LNCaP clone FGC (cell line): ENCODE data around the gene TJAP1.
"Not testable (repeated sequence)": the region's sequence is repeated elsewhere in the genome, so short reads cannot be mapped to it uniquely, and the experiment has no call there.

Experiments
- DNase-seq: peaks from one replicate; pipeline ENCODE4 v3.0.0-alpha.2; 2011; ENCODE audit warnings: low read depth
- H3K4me3 ChIP-seq: 2 replicates; pipeline ENCODE4 v1.5.1; 2011; ENCODE audit warnings: mild to moderate bottlenecking, low read depth, low read length, control low read depth
- TF ChIP-seq, protein P1 (sequence below): IDR thresholded peaks from 2 replicates; pipeline ENCODE4 v1.5.1; 2012; ENCODE audit warnings: mild to moderate bottlenecking; ENCODE audit not compliant: control insufficient read depth, insufficient read depth; ENCODE audit errors: extremely low read depth

Gene TJAP1

DNA sequence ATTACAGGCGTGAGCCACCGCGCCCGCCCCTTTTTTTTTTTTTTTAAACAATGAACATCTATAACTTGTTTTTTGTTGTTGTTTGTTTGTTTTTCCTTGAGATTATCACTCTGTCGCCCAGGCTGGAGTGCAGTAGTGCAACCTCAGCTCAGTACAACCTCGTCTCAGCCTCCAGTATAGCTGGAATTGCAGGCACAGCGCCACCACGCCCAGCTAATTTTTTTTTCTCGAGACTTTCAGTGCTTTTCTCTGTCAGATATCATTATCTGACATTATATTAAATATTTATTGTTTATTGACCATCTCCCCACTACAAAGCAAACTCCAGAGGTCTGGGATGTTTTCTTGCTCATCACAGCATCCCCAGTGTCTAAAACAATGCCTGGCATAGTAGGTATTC, 19.7 kb upstream of the TJAP1 start:
- TF ChIP-seq, protein P1, sequence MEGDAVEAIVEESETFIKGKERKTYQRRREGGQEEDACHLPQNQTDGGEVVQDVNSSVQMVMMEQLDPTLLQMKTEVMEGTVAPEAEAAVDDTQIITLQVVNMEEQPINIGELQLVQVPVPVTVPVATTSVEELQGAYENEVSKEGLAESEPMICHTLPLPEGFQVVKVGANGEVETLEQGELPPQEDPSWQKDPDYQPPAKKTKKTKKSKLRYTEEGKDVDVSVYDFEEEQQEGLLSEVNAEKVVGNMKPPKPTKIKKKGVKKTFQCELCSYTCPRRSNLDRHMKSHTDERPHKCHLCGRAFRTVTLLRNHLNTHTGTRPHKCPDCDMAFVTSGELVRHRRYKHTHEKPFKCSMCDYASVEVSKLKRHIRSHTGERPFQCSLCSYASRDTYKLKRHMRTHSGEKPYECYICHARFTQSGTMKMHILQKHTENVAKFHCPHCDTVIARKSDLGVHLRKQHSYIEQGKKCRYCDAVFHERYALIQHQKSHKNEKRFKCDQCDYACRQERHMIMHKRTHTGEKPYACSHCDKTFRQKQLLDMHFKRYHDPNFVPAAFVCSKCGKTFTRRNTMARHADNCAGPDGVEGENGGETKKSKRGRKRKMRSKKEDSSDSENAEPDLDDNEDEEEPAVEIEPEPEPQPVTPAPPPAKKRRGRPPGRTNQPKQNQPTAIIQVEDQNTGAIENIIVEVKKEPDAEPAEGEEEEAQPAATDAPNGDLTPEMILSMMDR, result peak; percentile 44
- DNase-seq, result no peak
- no peak overlapping the region for H3K4me3 ChIP-seq

DNA sequence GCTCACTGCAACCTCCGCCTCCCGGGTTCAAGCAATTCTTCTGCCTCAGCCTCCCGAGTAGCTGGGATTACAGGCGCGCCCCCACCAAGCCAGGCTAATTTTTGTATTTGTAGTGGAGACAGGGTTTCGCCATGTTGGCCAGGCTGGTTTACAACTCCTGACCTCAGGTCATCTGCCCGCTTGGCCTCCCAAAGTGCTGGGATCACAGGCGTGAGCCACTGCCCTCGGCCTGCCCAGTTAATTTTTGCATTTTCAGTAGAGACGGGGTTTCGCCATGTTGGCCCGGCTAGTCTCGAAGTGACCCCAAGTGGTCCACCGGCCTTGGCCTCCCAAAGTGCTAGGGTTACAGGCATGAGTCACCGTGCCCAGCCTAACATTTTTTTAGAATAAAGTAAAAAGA, 19.2 kb upstream of the TJAP1 start:
- not testable (repeated sequence) for DNase-seq, H3K4me3 ChIP-seq

- no peak overlapping the region for H3K4me3 ChIP-seq
- no peak for DNase-seq
- TF ChIP-seq, protein P1, result no peak
Observed at GRCh38 chr6:43459535-43459934, 17.8 kb upstream of the TJAP1 start.

- H3K4me3 ChIP-seq, result no peak overlapping the region
- DNase-seq, result no peak
- TF ChIP-seq, protein P1, result no peak
Observed at GRCh38 chr6:43460032-43460431, 17.3 kb upstream of the TJAP1 start.

- H3K4me3 ChIP-seq, result no peak overlapping the region
- DNase-seq, result no peak
- TF ChIP-seq, protein P1, result no peak
Observed at GRCh38 chr6:43461936-43462335, 15.4 kb upstream of the TJAP1 start.

DNA sequence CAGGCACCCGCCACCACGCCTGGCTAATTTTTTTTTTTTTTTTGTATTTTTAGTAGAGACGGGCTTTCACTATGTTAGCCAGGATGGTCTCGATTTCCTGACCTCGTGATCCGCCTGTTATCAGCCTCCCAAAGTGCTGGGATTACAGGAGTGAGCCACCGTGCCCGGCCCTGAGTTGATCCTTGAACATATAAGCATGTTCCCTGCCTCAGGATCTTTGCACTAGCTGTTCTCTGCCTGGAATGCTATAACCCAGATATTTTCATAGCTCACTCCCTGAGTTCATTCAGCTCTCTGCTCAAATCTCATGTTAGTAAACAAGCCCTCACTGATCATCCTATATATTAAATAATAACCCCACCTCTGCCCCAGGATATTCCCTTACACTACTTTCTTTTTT, 13.0 kb upstream of the TJAP1 start:
- DNase-seq, result no peak
- TF ChIP-seq, protein P1, result no peak
- H3K4me3 ChIP-seq, result no peak overlapping the region

DNA sequence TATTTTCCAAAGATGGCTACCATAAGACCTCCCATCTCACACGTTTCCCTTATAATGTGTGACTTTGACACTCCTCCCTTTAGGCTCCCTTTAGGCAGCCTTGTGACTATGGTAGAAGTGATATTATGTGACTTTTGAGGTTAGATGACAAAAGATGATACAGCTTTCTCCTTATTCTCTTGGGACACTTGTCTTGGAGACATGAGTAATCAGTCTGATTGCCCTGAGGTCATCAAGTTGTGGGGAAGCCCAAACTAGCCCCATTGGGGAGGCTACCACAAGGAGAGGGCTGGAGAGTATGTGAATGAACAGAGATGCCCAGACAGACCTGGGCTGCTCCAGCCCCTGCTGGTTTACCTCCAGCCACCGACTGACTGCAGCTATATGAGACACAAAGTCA, 11.4 kb upstream of the TJAP1 start:
- TF ChIP-seq, protein P1, result no peak
- no peak overlapping the region for H3K4me3 ChIP-seq
- no peak for DNase-seq

DNA sequence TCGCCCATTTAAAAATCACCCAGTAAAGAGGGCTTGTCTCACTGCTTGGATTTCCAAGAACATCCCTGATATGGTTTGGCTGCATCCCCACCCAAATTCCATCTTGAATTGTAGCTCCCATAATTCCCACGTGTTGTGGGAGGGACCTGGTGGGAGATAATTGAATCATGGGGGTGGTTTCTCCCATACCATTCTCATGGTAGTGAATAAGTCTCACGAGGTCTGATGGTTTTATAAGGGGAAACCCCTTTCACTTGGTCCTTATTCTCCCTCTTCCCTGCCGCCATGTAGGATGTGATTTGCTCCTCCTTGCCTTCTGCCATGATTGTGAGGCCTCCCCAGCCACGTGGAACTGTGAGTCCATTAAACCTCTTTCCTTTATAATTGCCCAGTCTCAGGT, 10.1 kb upstream of the TJAP1 start:
- DNase-seq, H3K4me3 ChIP-seq: not testable (repeated sequence)
